ENCODE data around the gene DOK5. TPM values are rescaled to one million over a fixed set of nuclear protein-coding genes. Genes with fewer than 3 reads are reported as not detected.

The DOK5 gene
- total and polyA plus RNA-seq, 4 donors: 0.37 to 3.1 (median 0.46) TPM

GRCh38 chr20:54585217-54585616 lies 109.8 kb downstream of the DOK5 start:
- ATAC-seq (ENCODE audit: insufficient read depth, low FRiP score) (no peak), DNase-seq (no peak)
- no peaks in the 10 kb centered on the region for H3K27me3 ChIP-seq (ENCODE audit: control insufficient read depth in 3 of 3, insufficient read depth in 3 of 3, low read length in 2 of 3)
- no peaks in the 10 kb centered on the region for H3K4me1 ChIP-seq (ENCODE audit: control insufficient read depth in 5 of 5, insufficient read depth in 5 of 5, low read length in 5 of 5)
- TF ChIP-seq, protein P1, sequence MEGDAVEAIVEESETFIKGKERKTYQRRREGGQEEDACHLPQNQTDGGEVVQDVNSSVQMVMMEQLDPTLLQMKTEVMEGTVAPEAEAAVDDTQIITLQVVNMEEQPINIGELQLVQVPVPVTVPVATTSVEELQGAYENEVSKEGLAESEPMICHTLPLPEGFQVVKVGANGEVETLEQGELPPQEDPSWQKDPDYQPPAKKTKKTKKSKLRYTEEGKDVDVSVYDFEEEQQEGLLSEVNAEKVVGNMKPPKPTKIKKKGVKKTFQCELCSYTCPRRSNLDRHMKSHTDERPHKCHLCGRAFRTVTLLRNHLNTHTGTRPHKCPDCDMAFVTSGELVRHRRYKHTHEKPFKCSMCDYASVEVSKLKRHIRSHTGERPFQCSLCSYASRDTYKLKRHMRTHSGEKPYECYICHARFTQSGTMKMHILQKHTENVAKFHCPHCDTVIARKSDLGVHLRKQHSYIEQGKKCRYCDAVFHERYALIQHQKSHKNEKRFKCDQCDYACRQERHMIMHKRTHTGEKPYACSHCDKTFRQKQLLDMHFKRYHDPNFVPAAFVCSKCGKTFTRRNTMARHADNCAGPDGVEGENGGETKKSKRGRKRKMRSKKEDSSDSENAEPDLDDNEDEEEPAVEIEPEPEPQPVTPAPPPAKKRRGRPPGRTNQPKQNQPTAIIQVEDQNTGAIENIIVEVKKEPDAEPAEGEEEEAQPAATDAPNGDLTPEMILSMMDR (IDR thresholded peaks at IDR 0.05; ENCODE audit: control extremely low read depth, extremely low read depth): no peak
- H3K9me3 ChIP-seq (ENCODE audit: control insufficient read depth in 4 of 4, insufficient read depth in 3 of 4, low read length in 3 of 4): no peaks in the 10 kb centered on the region
- H3K4me3 ChIP-seq: no peak overlapping the region
- H3K36me3 ChIP-seq (ENCODE audit: control insufficient read depth in 4 of 4, insufficient read depth in 4 of 4, low read length in 4 of 4): no peaks in the 10 kb centered on the region
- 64 to 71% methylated on average over 3 of the region's 3 CpGs for WGBS, 2 donors
- H3K27ac ChIP-seq (ENCODE audit: low read depth in 1 of 2, low read length in 1 of 2): no peak overlapping the region
- no peak overlapping the region for H3K9ac ChIP-seq (ENCODE audit: insufficient read depth in 1 of 2, low read length in 2 of 2)

- Histone ChIP-seq H3K27ac (ENCODE audit: low read depth in 1 of 2, low read length in 1 of 2) (no peak overlapping the region), H3K36me3 (ENCODE audit: control insufficient read depth in 4 of 4, insufficient read depth in 4 of 4, low read length in 4 of 4) (no peaks in the 10 kb centered on the region), H3K9ac (ENCODE audit: insufficient read depth in 1 of 2, low read length in 2 of 2) (no peak overlapping the region), H3K9me3 (ENCODE audit: control insufficient read depth in 4 of 4, insufficient read depth in 3 of 4, low read length in 3 of 4) (no peaks in the 10 kb centered on the region), H3K27me3 (ENCODE audit: control insufficient read depth in 3 of 3, insufficient read depth in 3 of 3, low read length in 2 of 3) (no peaks in the 10 kb centered on the region), H3K4me1 (ENCODE audit: control insufficient read depth in 5 of 5, insufficient read depth in 5 of 5, low read length in 5 of 5) (no peaks in the 10 kb centered on the region), H3K4me3 (no peak overlapping the region)
- WGBS, 2 donors: 91% methylated on average over 6 of the region's 6 CpGs
- ATAC-seq (ENCODE audit: insufficient read depth, low FRiP score) (no peak), DNase-seq (no peak)
- TF ChIP-seq, protein P1 (IDR thresholded peaks at IDR 0.05; ENCODE audit: control extremely low read depth, extremely low read depth): no peak
Measured at GRCh38 chr20:54587408-54587807, 112.0 kb downstream of the DOK5 start.

DNA sequence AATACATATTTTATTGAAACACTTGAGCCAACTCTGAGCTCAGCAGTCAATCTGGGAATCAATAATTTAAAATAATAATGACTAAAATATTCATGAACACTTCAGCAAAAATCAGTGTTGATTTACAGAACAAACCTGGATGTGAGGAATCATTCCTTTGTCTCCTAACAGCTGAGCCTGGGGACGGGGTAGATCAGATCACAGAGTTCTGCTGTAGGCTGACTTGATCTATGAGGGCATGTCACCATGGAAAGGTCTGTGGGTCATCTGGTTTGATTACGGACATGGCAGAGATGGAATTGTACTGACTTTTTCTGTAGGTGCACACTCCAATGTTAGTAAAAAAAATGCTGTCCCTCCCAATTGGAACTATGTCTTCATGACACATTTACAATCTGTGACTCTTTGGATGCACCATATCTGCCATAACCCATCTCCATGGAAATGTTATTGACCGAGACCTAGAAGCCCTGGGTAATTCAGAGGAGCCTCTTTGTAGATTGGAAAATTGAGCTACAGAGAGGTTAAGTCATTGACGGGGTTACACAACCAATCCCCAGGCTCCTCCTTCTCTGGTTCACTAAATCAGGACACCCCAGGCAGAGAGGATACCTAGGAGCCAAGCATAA lies 114.1 kb downstream of the DOK5 start:
- TF ChIP-seq, protein P1 (IDR thresholded peaks at IDR 0.05; ENCODE audit: control extremely low read depth, extremely low read depth): no peak
- DNase-seq (no peak), ATAC-seq (ENCODE audit: insufficient read depth, low FRiP score) (no peak)
- Histone ChIP-seq H3K36me3 (ENCODE audit: control insufficient read depth in 4 of 4, insufficient read depth in 4 of 4, low read length in 4 of 4) (no peaks in the 10 kb centered on the region), H3K4me1 (ENCODE audit: control insufficient read depth in 5 of 5, insufficient read depth in 5 of 5, low read length in 5 of 5) (no peaks in the 10 kb centered on the region), H3K4me3 (no peak overlapping the region), H3K27me3 (ENCODE audit: control insufficient read depth in 3 of 3, insufficient read depth in 3 of 3, low read length in 2 of 3) (no peaks in the 10 kb centered on the region), H3K27ac (ENCODE audit: low read depth in 1 of 2, low read length in 1 of 2) (no peak overlapping the region), H3K9me3 (ENCODE audit: control insufficient read depth in 4 of 4, insufficient read depth in 3 of 4, low read length in 3 of 4) (no peaks in the 10 kb centered on the region), H3K9ac (ENCODE audit: insufficient read depth in 1 of 2, low read length in 2 of 2) (no peak overlapping the region)
- 81 to 93% methylated on average over 4 of the region's 4 CpGs for WGBS, 2 donors

DNA sequence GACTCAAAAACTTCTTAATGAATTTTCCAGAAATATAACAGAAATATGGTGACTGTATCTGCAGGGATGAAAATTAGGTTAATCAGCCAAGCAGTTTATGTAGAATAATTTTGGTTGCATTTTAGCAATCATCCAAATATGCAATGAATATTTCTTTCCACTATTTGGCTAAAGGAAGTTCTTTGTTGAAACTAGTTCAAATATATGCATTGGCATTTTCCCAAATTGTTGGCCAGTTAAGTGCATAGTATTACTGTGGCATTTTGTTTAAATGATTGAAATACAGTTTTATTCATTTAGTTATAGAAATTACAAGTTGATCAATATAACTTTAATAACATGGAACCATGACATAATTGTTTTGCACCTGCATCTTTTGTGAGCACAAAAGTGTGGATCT lies 115.5 kb downstream of the DOK5 start:
- Histone ChIP-seq H3K4me3 (no peak overlapping the region), H3K36me3 (ENCODE audit: control insufficient read depth in 4 of 4, insufficient read depth in 4 of 4, low read length in 4 of 4) (no peaks in the 10 kb centered on the region), H3K27me3 (ENCODE audit: control insufficient read depth in 3 of 3, insufficient read depth in 3 of 3, low read length in 2 of 3) (no peaks in the 10 kb centered on the region), H3K9me3 (ENCODE audit: control insufficient read depth in 4 of 4, insufficient read depth in 3 of 4, low read length in 3 of 4) (no peaks in the 10 kb centered on the region), H3K27ac (ENCODE audit: low read depth in 1 of 2, low read length in 1 of 2) (no peak overlapping the region), H3K9ac (ENCODE audit: insufficient read depth in 1 of 2, low read length in 2 of 2) (no peak overlapping the region), H3K4me1 (ENCODE audit: control insufficient read depth in 5 of 5, insufficient read depth in 5 of 5, low read length in 5 of 5) (no peaks in the 10 kb centered on the region)
- no peak for ATAC-seq (ENCODE audit: insufficient read depth, low FRiP score)
- peak in 2 of 3 donors; percentile 4 to 23 for DNase-seq
- TF ChIP-seq, protein P1 (IDR thresholded peaks at IDR 0.05; ENCODE audit: control extremely low read depth, extremely low read depth): no peak
